GM10847 (cell line): ENCODE results near the gene CNTRL.

Source experiments
- POLR2A ChIP-seq: IDR thresholded peaks from 2 replicates; pipeline ENCODE4 v1.6.1; 2011; ENCODE audit not compliant: insufficient read length; ENCODE audit errors: extremely low read depth

The CNTRL gene

DNA sequence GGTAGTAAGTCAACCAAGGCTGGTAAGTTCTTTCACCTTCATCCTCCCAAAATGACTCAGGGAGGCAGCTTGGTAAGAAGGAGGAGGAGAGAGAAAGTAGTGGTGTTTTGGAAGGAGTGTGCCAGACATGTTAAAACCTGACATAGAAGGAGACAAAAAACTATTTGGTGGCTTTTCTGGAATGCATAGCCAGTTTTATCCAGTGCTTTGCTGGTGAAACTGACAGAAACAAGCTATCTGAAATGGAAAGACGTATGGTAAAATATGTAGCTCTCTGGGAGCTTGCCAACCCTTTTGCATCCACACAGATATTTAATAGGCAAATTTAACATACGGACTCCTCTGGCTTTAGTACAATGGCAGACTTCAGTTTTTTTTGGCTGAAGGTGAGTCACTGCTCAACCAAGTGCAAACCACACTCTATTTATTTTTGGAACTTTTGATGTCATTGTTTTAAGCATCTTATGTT, 81.5 kb downstream of the CNTRL start:
- TF ChIP-seq POLR2A = no peak

DNA sequence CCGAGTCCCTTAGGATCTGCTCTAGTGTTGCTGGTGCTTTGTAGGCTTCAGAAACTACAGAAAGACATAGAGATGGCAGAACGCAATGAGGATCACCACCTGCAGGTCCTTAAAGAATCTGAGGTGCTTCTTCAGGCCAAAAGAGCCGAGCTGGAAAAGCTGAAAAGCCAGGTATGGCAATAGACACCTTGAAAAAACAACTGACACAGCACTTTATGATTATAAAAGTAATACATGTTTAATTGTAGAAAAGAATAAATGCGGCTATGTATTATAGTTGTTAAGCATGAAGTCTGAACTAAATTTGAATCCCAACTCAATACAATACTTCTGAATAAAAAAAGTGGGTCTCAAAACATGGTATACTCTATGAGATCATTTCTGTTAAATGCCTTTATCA, 83.2 kb downstream of the CNTRL start:
- TF ChIP-seq POLR2A = no peak

DNA sequence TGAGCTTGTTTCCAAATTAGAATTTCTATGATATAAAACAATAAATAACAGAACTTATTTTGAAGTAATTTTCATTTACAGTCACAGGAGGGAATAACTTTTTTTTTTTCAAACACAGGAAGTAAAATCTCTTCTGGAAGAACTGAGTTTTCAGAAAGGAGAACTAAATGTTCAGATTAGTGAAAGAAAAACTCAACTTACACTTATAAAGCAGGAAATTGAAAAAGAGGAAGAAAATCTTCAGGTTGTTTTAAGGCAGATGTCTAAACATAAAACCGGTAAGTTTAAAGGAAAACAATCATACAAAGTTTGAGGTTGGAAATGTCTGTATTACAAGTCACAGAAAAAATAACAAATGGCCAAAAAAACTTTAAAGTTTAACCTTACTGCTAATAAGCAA, 85.3 kb downstream of the CNTRL start:
- TF ChIP-seq POLR2A = no peak

DNA sequence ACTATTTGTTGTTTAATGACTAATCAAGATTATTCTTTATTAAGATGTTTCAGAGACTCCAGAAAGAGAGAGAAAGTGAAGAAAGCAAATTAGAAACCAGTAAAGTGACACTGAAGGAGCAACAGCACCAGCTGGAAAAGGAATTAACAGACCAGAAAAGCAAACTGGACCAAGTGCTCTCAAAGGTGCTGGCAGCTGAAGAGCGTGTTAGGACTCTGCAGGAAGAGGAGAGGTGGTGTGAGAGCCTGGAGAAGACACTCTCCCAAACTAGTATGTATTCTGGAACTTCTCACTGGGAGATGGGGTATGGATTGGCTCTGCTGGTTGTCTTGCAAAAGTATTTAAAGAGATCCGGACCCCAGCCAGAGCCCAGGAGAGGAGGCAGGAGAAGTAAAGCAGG, 93.3 kb downstream of the CNTRL start:
- no peak for TF ChIP-seq POLR2A

DNA sequence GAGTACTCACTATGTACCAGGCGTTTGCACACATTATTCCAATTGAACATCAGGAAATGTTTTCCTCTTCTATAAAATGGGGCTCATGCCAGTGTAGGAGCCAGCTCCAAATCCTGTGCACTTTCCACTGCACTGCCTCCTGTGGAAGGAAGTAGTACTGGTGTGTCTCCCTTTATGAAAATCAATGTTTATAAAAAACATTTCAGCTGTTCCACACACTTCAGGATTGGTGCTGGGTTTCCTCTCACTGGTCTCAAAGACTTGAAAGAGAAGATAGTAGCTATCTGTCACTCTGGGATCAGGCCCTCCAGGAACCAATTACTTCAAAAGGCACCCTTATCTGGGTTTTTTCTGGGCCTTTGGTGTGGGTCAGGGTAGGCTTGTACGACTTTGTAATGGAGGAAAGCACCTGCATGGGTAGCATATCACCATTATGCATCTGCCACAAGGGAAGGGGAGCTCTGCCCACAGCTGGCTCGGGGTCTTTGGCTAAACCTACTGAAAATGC, 94.4 kb downstream of the CNTRL start:
- no peak for TF ChIP-seq POLR2A

DNA sequence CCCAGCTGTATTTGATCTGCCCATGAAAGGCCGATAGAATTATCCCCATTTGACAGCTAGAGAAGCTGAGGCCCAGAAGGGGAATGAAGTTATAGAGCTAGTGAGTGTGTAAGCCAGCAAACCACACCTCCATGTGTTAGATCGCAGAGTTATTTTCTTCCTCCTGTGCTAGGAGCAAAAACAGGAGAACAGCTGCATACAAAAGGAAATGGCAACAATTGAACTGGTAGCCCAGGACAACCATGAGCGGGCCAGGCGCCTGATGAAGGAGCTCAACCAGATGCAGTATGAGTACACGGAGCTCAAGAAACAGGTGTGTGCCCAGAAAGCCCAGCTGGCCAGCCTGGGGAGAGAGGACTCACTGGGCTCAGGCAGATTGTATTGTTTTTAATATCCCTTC, 96.5 kb downstream of the CNTRL start:
- no peak for TF ChIP-seq POLR2A

- no peak for TF ChIP-seq POLR2A
Observed at GRCh38 chr9:121172726-121173487, 98.2 kb downstream of the CNTRL start.

GRCh38 chr9:121173501-121173900, 98.7 kb downstream of the CNTRL start:
- no peak for TF ChIP-seq POLR2A

DNA sequence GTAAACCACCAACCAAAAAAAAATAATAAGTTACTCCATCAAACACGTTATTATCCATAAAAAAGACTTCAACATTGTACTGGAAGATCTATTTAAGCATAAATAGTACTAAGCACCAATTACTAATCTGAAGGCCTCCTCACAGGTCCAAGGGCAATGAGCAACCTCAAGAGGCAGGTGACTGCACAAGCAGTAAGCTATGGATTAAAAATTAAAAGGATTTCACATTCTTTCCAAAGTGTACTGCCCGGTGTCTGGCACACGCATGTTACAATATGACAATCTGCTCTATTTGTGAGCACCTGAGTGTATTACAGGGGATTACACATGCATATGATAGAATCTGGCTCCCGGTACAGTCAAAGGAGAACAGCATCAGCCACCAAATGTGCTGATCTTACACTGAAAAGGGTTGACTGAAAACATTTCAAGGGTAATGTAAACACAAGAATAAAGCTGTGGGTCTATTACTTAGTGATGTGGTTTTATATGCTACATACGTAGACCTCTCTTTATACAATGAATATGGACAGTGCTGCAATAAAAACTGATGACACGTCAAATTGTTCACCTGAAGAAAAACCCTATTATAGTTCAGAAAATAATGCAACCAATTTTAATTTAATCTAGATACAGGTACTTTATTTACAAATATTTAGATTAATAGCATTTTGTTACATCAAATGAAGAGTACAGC, 104.1 kb downstream of the CNTRL start:
- TF ChIP-seq POLR2A = no peak

DNA sequence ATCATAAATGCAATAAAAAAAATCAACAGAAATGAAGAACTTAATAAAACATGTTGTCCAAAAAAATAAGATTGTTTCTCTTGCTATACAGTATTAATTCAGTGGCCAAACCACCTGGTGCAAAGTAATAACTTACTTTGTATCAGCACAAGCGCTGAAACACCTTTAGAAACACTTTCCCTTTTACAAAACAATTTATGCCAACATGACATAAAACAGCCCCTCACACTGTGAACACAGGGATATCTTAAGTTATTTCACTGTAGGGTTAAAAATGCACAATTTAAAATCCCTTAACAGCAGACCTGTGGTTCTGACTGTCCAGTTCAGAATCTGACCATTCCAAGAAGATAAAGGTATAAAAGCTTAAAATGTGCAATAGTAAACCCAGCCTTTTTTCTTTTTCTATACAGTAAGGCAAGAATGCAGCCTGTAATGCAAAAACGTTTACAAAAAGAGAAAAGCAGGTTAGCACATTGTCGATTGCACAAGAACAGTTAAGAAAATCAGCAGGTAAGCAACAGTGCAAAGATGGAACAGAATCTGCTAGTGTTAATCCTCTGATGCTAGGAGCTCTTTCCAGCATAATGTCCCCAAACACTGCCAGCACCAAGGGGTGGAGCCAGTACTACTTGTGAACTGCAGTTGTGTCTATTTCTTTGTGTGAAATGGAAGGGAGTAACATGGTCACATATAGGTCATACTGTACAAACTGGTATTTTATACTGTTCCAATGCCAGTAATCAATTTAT, 105.4 kb downstream of the CNTRL start:
- TF ChIP-seq POLR2A = no peak

- no peak for TF ChIP-seq POLR2A
Observed at GRCh38 chr9:121182101-121182836, 107.5 kb downstream of the CNTRL start.

- TF ChIP-seq POLR2A = no peak
Observed at GRCh38 chr9:121182989-121183388, 108.2 kb downstream of the CNTRL start.

DNA sequence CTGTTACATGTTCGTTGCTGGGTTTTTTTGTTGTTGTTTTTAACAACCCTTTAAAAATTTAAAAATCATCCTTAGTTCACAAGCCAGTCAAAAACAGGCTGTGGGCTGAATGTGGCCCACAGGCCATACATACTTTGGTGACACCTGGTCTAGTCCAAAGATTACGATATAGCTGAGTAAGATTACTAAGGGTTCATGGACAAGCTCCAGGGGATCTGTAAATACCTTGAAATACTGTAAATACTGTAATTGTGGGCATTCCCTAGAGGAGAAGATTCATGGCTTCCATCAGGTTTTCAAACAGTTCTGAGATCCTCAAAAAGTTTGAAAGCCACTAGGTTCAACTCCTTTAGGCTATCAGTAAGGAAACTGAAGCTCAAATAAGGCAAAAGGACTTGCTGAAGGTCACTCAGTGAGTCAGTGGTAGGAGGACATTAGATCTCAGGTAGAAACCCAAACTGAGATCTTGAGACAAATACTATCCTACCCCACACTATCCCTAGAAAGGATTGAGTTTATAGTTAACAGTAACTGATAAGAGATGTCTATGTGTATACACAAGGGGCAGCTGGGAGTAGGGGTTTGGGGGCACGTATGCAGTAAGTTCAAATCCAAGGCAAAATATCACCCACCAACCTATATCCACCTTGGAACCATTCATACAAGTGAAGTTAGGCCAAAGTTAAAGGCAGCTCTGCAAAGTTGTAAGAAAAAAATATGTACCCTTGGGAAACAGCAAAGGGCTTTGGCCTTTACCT, 109.1 kb downstream of the CNTRL start:
- no peak for TF ChIP-seq POLR2A

DNA sequence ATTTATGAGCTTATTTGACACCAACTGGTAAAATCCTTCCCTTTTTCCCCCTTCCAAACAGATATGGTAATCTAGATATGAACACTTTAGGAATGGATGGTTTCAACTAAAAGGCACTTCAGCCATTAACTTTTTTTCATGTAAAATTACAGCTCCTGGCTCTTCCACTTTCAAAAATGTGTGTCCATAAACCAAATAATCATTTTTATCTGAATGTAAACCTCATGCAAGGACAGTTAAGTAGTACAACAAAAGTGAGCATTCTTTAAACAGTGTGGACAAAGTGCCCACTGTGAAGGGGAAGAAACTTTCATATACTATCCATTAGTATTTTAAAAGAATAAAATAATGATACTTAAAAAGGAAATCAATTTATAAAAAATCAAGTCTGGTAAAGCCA, 109.7 kb downstream of the CNTRL start:
- TF ChIP-seq POLR2A = no peak
